IMR-90 (cell line): ENCODE data around the gene ANKRD40CL. TPM values are rescaled to one million over a fixed set of nuclear protein-coding genes. Genes with fewer than 3 reads are reported as not detected.

Source experiments
- ATAC-seq: fragments of 200-7000 bp; cut with Tn5 transposase; 2 replicates; pipeline ENCODE4 v1.9.1; 2020; ENCODE audit warnings: low read depth, mild to moderate bottlenecking, moderate library complexity
- BruUV-seq: library from RNA; stranded (reverse); fragments of 400-500 nt; replicated peaks from 2 replicates; lab custom pipeline; 2021; lab: Mats Ljungman, UMichigan
- CTCF ChIA-PET: fragments of 300-600 bp; formaldehyde crosslinking; extraction: SDS; loops from one replicate; lab custom pipeline; 2021; ENCODE audit warnings: antibody characterized with exemption; lab: Yijun Ruan, JAX
- POLR2A ChIA-PET: fragments of 300-600 bp; sonication (Branson Sonifier 250); formaldehyde crosslinking; loops from one replicate; lab custom pipeline; 2022; ENCODE audit warnings: antibody characterized with exemption; ENCODE audit not compliant: unreplicated experiment; lab: Charles Lee
- DNase-seq: peaks from one replicate; pipeline ENCODE4 v3.0.0; 2013
- H2AFZ ChIP-seq: replicated peaks from 2 replicates; pipeline ENCODE3; 2013; ENCODE audit warnings: low read length, mild to moderate bottlenecking; ENCODE audit not compliant: poor library complexity
- H2AK5ac ChIP-seq: 2 replicates; pipeline ENCODE4 v1.6.1; 2013; ENCODE audit warnings: low read depth, low read length, inconsistent platforms
- H2AK9ac ChIP-seq: replicated peaks from 2 replicates; pipeline ENCODE3; 2013; ENCODE audit warnings: mild to moderate bottlenecking, low read depth, low read length, moderate library complexity; ENCODE audit not compliant: poor library complexity
- H2BK120ac ChIP-seq: 2 replicates; pipeline ENCODE4 v1.6.1; 2013; ENCODE audit warnings: low read depth, low read length, inconsistent platforms
- H2BK15ac ChIP-seq: 3 replicates; pipeline ENCODE4 v1.6.1; 2013; ENCODE audit warnings: low read depth, low read length, inconsistent platforms
- H2BK20ac ChIP-seq: 2 replicates; pipeline ENCODE4 v1.6.1; 2013; ENCODE audit warnings: low read depth, mild to moderate bottlenecking, inconsistent platforms, low read length, moderate library complexity
- H2BK5ac ChIP-seq: 2 replicates; pipeline ENCODE4 v1.6.1; 2013; ENCODE audit warnings: mild to moderate bottlenecking, low read depth, low read length, inconsistent platforms; ENCODE audit not compliant: poor library complexity, severe bottlenecking
- H3K14ac ChIP-seq: replicated peaks from 2 replicates; pipeline ENCODE4 v1.6.1; 2013; ENCODE audit warnings: low read depth, low read length, inconsistent platforms
- H3K18ac ChIP-seq: 2 replicates; pipeline ENCODE4 v1.6.1; 2013; ENCODE audit warnings: low read depth, low read length, control low read depth
- H3K23ac ChIP-seq: 2 replicates; pipeline ENCODE4 v1.6.1; 2013; ENCODE audit warnings: low read depth, low read length, inconsistent platforms
- H3K27ac ChIP-seq: 2 replicates; pipeline ENCODE4 v1.5.1; 2013; ENCODE audit warnings: mild to moderate bottlenecking, control low read depth, low read length; ENCODE audit not compliant: insufficient read depth
- H3K27me3 ChIP-seq: 2 replicates; pipeline ENCODE4 v1.6.1; 2013; ENCODE audit warnings: low read length; ENCODE audit not compliant: control insufficient read depth, insufficient read depth
- H3K36me3 ChIP-seq: 2 replicates; pipeline ENCODE4 v1.6.1; 2013; ENCODE audit warnings: low read length, mixed read lengths; ENCODE audit not compliant: control insufficient read depth, insufficient read depth
- H3K4ac ChIP-seq: 2 replicates; pipeline ENCODE4 v1.6.1; 2013; ENCODE audit warnings: low read depth, low read length, inconsistent platforms
- H3K4me1 ChIP-seq: 2 replicates; pipeline ENCODE4 v1.6.1; 2013; ENCODE audit warnings: low read length, mixed read lengths; ENCODE audit not compliant: control insufficient read depth, insufficient read depth
- H3K4me2 ChIP-seq: 2 replicates; pipeline ENCODE4 v1.6.1; 2013; ENCODE audit warnings: low read depth, mild to moderate bottlenecking, control low read depth, low read length, moderate library complexity
- H3K4me3 ChIP-seq: 2 replicates; pipeline ENCODE4 v1.5.1; 2013; ENCODE audit warnings: low read depth, mild to moderate bottlenecking, control low read depth, low read length, moderate library complexity; ENCODE audit not compliant: insufficient read depth
- H3K56ac ChIP-seq: 2 replicates; pipeline ENCODE4 v1.6.1; 2013; ENCODE audit warnings: low read length, inconsistent platforms; ENCODE audit not compliant: insufficient read depth; ENCODE audit errors: extremely low read depth
- H3K79me1 ChIP-seq, 2 experiments: 2 replicates each; pipeline ENCODE4 v1.6.1; 2013; ENCODE audit warnings: low read length in 2 of 2, inconsistent platforms in 1 of 2, low read depth in 1 of 2
- H3K9ac ChIP-seq: 2 replicates; pipeline ENCODE4 v1.6.1; 2013; ENCODE audit warnings: low read depth, low read length, control low read depth
- H3K9me1 ChIP-seq: 2 replicates; pipeline ENCODE4 v1.6.1; 2013; ENCODE audit warnings: low read length, inconsistent platforms; ENCODE audit not compliant: insufficient read depth
- H3K9me3 ChIP-seq: 2 replicates; pipeline ENCODE4 v1.6.1; 2013; ENCODE audit warnings: low read length; ENCODE audit not compliant: control insufficient read depth, insufficient read depth
- H4K20me1 ChIP-seq: 2 replicates; pipeline ENCODE4 v1.6.1; 2013; ENCODE audit warnings: low read length, inconsistent platforms; ENCODE audit not compliant: insufficient read depth
- H4K5ac ChIP-seq: 2 replicates; pipeline ENCODE4 v1.6.1; 2013; ENCODE audit warnings: mild to moderate bottlenecking, low read depth, low read length, control low read depth
- H4K8ac ChIP-seq, 2 experiments: 2 replicates each; pipeline ENCODE4 v1.6.1; 2013; ENCODE audit warnings: low read depth in 2 of 2, low read length in 2 of 2, control low read depth in 1 of 2, inconsistent platforms in 1 of 2
- H4K91ac ChIP-seq: 2 replicates; pipeline ENCODE4 v1.6.1; 2013; ENCODE audit warnings: low read depth, low read length, inconsistent platforms; ENCODE audit not compliant: insufficient read depth
- CHD1 ChIP-seq: IDR thresholded peaks from 2 replicates; pipeline ENCODE4 v1.6.1; 2012; ENCODE audit warnings: low read depth, low read length, improper control_type of control experiment
- MXI1 ChIP-seq: IDR thresholded peaks from 2 replicates; pipeline ENCODE4 v1.6.1; 2012; ENCODE audit warnings: low read depth, mild to moderate bottlenecking, low read length, moderate library complexity, borderline replicate concordance
- RFX5 ChIP-seq: IDR thresholded peaks from 2 replicates; pipeline ENCODE4 v1.8.0; 2012; ENCODE audit warnings: low read depth, mild to moderate bottlenecking, low read length, moderate library complexity
- WGBS, 2 experiments: methylation state at CpG; one replicate each; pipeline versions ENCODE4 v1.1.5 to v1.1.7; 2013; ENCODE audit warnings: missing lambda C conversion rate in 2 of 2; ENCODE audit not compliant: insufficient read length in 1 of 2; ENCODE audit errors: extremely low coverage in 2 of 2; 5-methylcytosine and 5-hydroxymethylcytosine counted together
- dilution Hi-C: fragments of 300-500 bp; cut with HindIII; formaldehyde crosslinking; loops from one replicate; pipeline ENCODE4 v1.14.3; 2018; ENCODE audit warnings: low sequenced_read_pairs; ENCODE audit not compliant: unreplicated experiment
- in situ Hi-C: fragments of 300-500 bp; cut with MboI; formaldehyde crosslinking; loops from 3 replicates; pipeline ENCODE4 v1.14.3; 2019; ENCODE audit warnings: low sequenced_read_pairs, inconsistent platforms, mixed read lengths
- intact Hi-C: fragments of 100-400 bp; cut with micrococcal nuclease; formaldehyde crosslinking; loops from 2 replicates; pipeline ENCODE4 v1.10.0; 2022
- polyA plus RNA-seq, 3 experiments: library from polyadenylated mRNA; depleted of rRNA; stranded (reverse); fragments of >200 nt; gene quantifications; 2 replicates each; pipeline ENCODE4 v1.2.3, GENCODE V29; 2012; ENCODE audit warnings: low replicate concordance in 1 of 3
- total RNA-seq: library from RNA; depleted of rRNA; stranded (reverse); fragments of >200 nt; gene quantifications from 2 replicates; pipeline ENCODE4 v1.2.3, GENCODE V29; 2012

Gene ANKRD40CL
- total and polyA plus RNA-seq, 2 of the 4 experiments (the other 2 are of a cell fraction): not detected

DNA sequence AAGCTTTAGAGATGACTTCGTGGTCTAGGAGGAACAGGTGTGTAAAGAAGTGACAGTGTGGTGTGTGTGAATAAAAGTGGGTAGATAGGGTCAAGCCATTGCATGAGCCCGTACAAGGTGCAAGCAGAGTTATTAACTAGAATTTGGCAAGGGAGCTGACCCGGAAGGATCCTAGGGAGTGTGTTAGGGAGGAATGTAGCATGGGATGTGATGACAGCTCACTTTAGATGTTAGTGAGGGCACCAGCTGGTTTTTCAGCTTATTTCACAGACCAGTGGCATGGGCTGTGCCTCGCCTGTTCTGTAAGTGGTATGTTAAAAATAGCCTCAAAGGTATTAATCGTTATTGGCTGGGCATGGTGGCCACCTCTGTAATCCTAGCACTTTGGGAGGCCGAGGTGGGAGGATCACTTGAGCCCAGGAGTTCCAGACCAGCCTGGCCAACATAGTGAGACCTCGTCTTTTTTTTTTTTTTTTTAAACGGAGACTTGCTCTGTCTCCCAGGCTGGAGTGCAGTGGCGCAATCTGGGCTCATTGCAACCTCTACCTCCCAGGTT is 8.3 kb downstream of the ANKRD40CL start:
- Histone ChIP-seq H2BK5ac (no peak overlapping the region), H4K91ac (no peak overlapping the region), H3K18ac (no peak overlapping the region), H4K5ac (no peak overlapping the region), H3K9ac (no peak overlapping the region), H2AFZ (no peak overlapping the region), H3K27me3 (no peaks in the 10 kb centered on the region), H3K79me1 (no peaks in the 10 kb centered on the region), H3K27ac (no peak overlapping the region), H3K56ac (no peak overlapping the region), H2BK15ac (no peak overlapping the region), H3K14ac (no peak overlapping the region), H3K9me1 (peaks cover 3% of the 10 kb centered on the region; the same call in 1 of the 2 replicates), H2BK20ac (no peak overlapping the region), H2AK9ac (no peak overlapping the region), H3K23ac (no peak overlapping the region), H3K36me3 (0 out of 2 replicates have a peak, but pooled peaks cover 2% of the 10 kb centered on the region), H4K8ac (no peak overlapping the region), H3K4me3 (no peak overlapping the region), H2BK120ac (no peak overlapping the region), H4K20me1 (0 out of 2 replicates have a peak, but pooled peaks cover 3% of the 10 kb centered on the region), H3K9me3 (no peaks in the 10 kb centered on the region), H3K4me2 (no peak overlapping the region), H3K4me1 (no peaks in the 10 kb centered on the region), H3K4ac (no peak overlapping the region), H2AK5ac (no peak overlapping the region)
- in situ Hi-C loops: no loop called here
- POLR2A ChIA-PET: no interaction called here
- intact Hi-C loops: no loop called here
- BruUV-seq: no TSS peak
- CTCF ChIA-PET: no interaction called here
- TF ChIP-seq MXI1 (no peak), CHD1 (no peak), RFX5 (no peak)
- WGBS, 2 experiments: 41% methylated on average over 3 of the region's 9 CpGs; no CpG with 5 or more reads in 1 of the 2 experiments
- no peak for DNase-seq
- no peak for ATAC-seq
- dilution Hi-C loops: no loop called here
